HG02973 (cell line): Measurements from ENCODE around the gene CARMIL1.

Experiments
- ATAC-seq: cut with Tn5 transposase; IDR thresholded peaks from one replicate; pipeline ENCODE4 v1.9.1; 2021; ENCODE audit warnings: moderate library complexity; ENCODE audit not compliant: unreplicated experiment

Gene CARMIL1

GRCh38 chr6:25404091-25404490 lies 124.9 kb downstream of the CARMIL1 start:
- ATAC-seq: no peak

- ATAC-seq: peak; percentile 90
Observed at GRCh38 chr6:25404693-25405169, 125.6 kb downstream of the CARMIL1 start.

- ATAC-seq: no peak
Observed at GRCh38 chr6:25405442-25405841, 126.3 kb downstream of the CARMIL1 start.

- ATAC-seq: no peak
Observed at GRCh38 chr6:25407431-25407830, 128.3 kb downstream of the CARMIL1 start.

GRCh38 chr6:25410102-25410501 lies 130.9 kb downstream of the CARMIL1 start:
- ATAC-seq: no peak

- ATAC-seq: no peak
Observed at GRCh38 chr6:25411316-25411950, 132.3 kb downstream of the CARMIL1 start.

GRCh38 chr6:25413207-25413905 lies 134.2 kb downstream of the CARMIL1 start:
- no peak for ATAC-seq

GRCh38 chr6:25414168-25414567 lies 135.0 kb downstream of the CARMIL1 start:
- no peak for ATAC-seq

GRCh38 chr6:25414755-25415154 lies 135.6 kb downstream of the CARMIL1 start:
- no peak for ATAC-seq

GRCh38 chr6:25415274-25415673 lies 136.1 kb downstream of the CARMIL1 start:
- ATAC-seq: no peak

- no peak for ATAC-seq
Observed at GRCh38 chr6:25415701-25416100, 136.5 kb downstream of the CARMIL1 start.

GRCh38 chr6:25417046-25417605 lies 138.0 kb downstream of the CARMIL1 start:
- ATAC-seq: no peak

GRCh38 chr6:25418454-25419052 lies 139.4 kb downstream of the CARMIL1 start:
- no peak for ATAC-seq

GRCh38 chr6:25419879-25420278 lies 140.7 kb downstream of the CARMIL1 start:
- no peak for ATAC-seq

- ATAC-seq: no peak
Observed at GRCh38 chr6:25423358-25423757, 144.2 kb downstream of the CARMIL1 start.

GRCh38 chr6:25424303-25424702 lies 145.1 kb downstream of the CARMIL1 start:
- no peak for ATAC-seq

- no peak for ATAC-seq
Observed at GRCh38 chr6:25427549-25427948, 148.4 kb downstream of the CARMIL1 start.

GRCh38 chr6:25428758-25429317 lies 149.7 kb downstream of the CARMIL1 start:
- ATAC-seq: no peak

GRCh38 chr6:25431306-25431974 lies 152.3 kb downstream of the CARMIL1 start:
- no peak for ATAC-seq

- no peak for ATAC-seq
Observed at GRCh38 chr6:25431975-25432307, 152.8 kb downstream of the CARMIL1 start.

GRCh38 chr6:25434921-25435320 lies 155.7 kb downstream of the CARMIL1 start:
- ATAC-seq: no peak
